ENCODE results near the gene RUNDC3A.

The RUNDC3A gene

DNA sequence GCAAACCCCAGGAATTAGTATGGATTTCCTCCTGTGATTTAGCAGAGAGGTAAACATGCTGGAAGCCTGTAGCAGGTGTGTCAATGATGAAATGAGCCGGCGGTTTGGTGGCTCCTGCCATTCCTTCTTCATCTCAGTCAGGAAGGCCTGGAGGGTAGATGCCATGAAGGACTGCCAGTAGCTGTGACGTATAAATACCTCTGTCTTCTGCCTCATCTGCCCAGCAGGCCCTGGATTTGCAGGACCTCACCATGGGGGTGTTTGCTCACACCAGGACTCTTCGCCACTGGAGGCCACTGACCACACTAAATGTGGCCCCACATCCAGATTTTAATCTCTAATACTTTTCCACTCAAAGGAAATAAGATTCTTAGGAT lies 24.4 kb upstream of the RUNDC3A start:
- DNase-seq = no peak

GRCh38 chr17:44287651-44288050 lies 20.8 kb upstream of the RUNDC3A start:
- no peak for DNase-seq

- no peak for DNase-seq
These were observed 14.7 kb upstream of the RUNDC3A start for GRCh38 chr17:44293509-44294226.

- DNase-seq = no peak
These were observed 10.4 kb upstream of the RUNDC3A start for GRCh38 chr17:44297975-44298374.

- peak; percentile 17 to 62 for DNase-seq
These were observed 3.8 kb upstream of the RUNDC3A start for GRCh38 chr17:44304651-44305050.

DNA sequence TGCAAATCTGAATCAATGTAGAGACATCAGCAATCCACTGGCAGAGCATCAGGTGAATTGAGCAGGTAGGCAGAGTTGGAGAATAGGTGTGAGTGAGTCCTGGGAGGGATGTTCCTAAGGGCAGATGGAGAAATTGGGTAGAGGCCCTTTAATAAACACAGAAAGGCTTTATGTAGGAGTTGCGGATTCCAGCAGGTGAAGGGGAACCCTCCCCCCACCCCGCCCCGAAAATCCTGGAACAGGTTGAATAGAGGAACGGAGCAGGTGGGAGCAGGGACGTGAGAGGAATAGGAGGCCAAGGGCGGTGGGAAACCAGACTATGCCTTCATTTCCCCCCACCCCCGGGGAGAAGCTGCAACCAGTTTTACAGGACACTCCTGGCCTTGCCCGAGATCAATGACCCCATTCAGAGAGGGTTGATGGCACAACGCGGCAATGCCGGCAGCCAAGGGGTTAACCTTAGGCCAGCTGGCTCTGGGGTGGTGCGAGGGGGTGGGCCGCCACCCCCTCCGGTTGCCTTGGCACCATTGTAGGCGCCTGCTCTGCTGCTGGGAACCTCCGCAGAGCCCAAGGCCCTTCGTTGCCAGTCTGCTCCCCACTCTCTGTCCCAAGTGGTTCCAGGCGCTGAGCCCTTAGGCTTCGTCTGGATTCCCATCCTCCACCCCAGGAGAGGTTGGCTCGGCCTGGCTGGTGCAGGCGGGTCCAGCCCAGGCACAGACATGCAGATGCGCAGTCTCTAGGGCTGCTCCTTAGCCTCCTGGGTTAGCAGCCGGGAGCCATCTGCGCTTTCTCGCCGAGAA lies 814 bp upstream of the RUNDC3A start:
- peak; percentile 38 to 67 for DNase-seq

- DNase-seq = no peak
These were observed 464 bp downstream of the RUNDC3A start for GRCh38 chr17:44308865-44309264.

DNA sequence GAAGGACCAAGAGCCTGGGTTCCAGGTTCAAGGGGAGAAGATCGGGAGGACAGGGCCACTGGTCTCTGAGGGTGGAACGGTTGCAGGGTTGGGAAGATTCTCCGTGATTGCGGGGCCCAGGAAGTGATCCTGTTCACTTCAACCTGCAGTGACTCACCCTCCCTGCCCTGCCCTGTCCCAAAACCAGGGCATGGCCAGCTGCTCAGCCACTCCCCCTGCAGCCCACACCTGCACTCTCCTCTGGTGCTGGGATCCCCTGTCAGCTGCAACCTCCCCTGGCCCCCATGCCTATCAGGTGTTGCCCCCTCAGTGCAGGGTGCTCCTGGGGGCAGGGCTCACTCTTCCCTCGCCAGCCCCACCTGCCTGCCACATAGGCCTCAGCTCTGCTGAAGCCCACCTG lies 1.1 kb downstream of the RUNDC3A start:
- no peak for DNase-seq

GRCh38 chr17:44310188-44310587 lies 1.8 kb downstream of the RUNDC3A start:
- no peak for DNase-seq

GRCh38 chr17:44310609-44311376 lies 2.4 kb downstream of the RUNDC3A start:
- DNase-seq = no peak

- DNase-seq = no peak
These were observed 3.3 kb downstream of the RUNDC3A start for GRCh38 chr17:44311562-44312181.

DNA sequence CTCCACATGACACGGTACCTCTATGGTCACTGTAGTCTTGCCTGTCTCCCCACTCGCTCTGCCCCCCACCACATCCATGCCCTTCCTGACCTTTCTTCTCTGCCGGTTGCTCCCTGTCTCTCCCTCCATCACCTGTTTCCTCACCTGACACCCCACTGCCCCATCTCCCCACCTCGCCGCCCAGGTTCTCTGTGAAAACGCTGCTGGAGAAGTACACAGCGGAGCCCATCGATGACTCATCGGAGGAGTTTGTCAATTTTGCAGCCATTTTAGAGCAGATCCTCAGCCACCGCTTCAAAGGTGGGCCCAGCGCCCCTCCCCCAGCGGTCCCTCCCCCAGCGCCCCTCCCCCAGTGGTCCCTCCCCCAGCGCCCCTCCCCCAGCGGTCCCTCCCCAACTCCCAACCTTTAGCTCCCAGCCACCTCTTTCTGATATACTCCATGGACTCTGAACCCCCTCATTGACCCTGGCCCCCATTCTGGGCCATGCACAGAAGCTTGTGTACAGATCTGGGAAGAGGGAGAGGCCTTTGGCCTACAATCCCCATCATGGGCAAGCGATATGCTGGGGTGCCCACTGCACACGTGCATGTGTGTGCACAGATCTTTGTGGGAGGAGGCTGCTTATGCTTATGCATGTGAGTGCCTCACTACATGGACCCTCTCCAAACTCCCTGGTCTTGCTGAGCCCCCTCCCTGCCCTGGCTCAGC lies 4.1 kb downstream of the RUNDC3A start:
- DNase-seq = no peak

GRCh38 chr17:44314031-44314430 lies 5.6 kb downstream of the RUNDC3A start:
- DNase-seq = no peak

DNA sequence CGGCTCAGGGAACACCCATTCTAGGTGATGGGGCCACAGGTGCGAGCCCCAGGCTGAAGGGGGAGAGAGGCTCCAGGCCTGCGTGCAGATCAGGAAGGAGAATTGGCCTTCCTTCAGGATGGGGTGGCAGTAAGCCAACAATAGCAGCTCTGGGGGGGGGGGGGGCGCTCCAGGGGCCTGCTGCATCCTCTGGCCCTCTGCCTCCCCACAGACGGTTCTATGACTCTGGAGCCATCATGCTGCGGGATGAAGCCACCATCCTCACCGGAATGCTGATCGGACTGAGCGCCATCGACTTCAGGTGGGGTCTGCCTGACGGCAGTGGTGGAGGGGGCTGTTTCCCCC lies 6.1 kb downstream of the RUNDC3A start:
- DNase-seq = no peak

GRCh38 chr17:44314869-44315661 lies 6.7 kb downstream of the RUNDC3A start:
- DNase-seq = peak in 1 of 2 experiments; percentile 72

GRCh38 chr17:44315760-44316731 lies 7.6 kb downstream of the RUNDC3A start:
- no peak for DNase-seq

- no peak for DNase-seq
These were observed 9.1 kb downstream of the RUNDC3A start for GRCh38 chr17:44317545-44317944.

GRCh38 chr17:44318077-44318892 lies 9.9 kb downstream of the RUNDC3A start:
- DNase-seq = no peak

DNA sequence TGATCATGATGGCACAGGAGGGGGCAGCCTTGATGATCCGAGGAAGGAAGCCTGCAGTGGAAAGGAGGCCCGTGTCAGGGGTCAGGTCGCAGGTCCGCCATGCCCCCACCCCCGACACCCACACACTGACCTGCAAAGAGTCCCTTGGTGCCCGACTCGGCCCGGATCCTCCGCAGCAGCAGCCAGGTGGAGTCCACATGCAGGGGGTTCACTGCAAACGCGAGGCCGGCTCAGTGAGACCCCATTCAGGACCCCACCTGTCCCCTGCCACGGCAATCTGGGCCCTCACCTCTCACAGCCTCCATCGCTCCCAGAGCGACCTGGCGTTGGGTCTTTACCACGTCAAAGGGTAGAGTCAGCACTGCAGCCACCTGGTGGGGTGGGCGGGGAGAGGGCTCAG lies 11.7 kb downstream of the RUNDC3A start:
- DNase-seq = no peak
